ENCODE data around the gene NDUFS7. TPM values are rescaled to one million over a fixed set of nuclear protein-coding genes. Genes with fewer than 3 reads are reported as not detected.

The NDUFS7 gene
- total and polyA plus RNA-seq, 3 donors from 2014 or later = 170 to 176 (median 172) TPM

DNA sequence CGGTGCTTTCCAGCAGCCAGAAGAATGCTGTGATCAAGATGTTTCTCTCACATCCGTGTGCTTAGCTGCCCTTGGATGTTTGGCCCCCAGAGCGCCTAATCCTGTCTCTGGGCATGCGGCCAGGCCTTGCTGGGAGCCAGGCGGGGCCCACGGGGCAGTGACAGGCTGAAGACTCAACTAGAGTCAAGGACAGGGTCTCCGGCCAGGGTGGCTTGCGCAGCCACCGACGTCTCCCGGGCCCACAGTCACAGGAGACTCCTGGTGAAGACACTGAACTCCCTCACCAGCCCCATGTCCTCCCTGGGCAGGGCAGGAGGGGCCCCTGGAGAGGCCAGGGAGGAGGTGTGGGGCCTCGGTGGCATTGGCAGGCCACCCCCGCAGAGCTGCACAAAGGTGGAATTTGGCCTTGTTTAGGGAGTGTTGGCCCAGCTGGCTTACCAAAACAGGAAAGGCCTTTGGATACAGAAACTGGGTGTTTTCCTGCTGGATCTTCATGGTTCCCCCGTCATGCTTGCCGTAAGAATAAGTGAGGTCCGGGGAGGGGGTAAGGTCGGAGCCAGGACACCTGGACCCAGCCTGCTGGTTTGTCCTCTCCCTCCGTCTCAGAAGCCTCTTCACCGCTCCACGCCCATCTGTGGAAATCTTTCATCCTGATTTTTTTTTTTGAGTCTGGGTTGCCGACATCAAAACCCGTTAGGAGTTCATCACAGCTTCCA lies 10.0 kb upstream of the NDUFS7 start:
- no peaks in the 10 kb centered on the region for H3K36me3 ChIP-seq (ENCODE audit: low read depth, missing control alignments)
- no peak for TF ChIP-seq POLR2A (IDR thresholded peaks at IDR 0.05)
- TF ChIP-seq, protein P1, sequence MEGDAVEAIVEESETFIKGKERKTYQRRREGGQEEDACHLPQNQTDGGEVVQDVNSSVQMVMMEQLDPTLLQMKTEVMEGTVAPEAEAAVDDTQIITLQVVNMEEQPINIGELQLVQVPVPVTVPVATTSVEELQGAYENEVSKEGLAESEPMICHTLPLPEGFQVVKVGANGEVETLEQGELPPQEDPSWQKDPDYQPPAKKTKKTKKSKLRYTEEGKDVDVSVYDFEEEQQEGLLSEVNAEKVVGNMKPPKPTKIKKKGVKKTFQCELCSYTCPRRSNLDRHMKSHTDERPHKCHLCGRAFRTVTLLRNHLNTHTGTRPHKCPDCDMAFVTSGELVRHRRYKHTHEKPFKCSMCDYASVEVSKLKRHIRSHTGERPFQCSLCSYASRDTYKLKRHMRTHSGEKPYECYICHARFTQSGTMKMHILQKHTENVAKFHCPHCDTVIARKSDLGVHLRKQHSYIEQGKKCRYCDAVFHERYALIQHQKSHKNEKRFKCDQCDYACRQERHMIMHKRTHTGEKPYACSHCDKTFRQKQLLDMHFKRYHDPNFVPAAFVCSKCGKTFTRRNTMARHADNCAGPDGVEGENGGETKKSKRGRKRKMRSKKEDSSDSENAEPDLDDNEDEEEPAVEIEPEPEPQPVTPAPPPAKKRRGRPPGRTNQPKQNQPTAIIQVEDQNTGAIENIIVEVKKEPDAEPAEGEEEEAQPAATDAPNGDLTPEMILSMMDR (IDR thresholded peaks at IDR 0.05) = no peak

DNA sequence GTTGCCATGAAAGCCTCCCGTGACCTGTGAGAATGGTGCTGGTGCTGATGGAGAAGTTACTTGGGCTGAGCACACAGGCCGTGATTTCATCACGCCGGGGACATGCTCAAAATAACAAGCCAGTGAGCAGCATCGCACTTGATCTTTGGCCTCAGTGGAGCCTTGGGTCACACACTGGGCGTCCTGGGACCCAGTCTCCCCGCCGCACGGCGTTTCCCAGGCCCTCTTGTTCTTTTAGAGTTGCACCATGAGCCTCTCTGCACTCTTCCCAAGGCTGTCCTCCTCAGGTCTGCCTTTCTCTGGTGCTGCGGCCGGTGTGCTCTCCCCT lies 9.5 kb upstream of the NDUFS7 start:
- intact Hi-C loops (cut with DNase I; ENCODE audit: low total_unique reads) = no loop called here
- no peak overlapping the region for H3K4me3 ChIP-seq
- no peaks in the 10 kb centered on the region for H3K9me3 ChIP-seq
- peaks cover 27% of the 10 kb centered on the region for H3K4me1 ChIP-seq
- WGBS, 2 donors = 19 to 74% methylated on average over 10 to 12 of the region's 12 CpGs
- DNase-seq = peak; percentile 62
- no peak for TF ChIP-seq POLR2A (IDR thresholded peaks at IDR 0.05)
- TF ChIP-seq, protein P1 (IDR thresholded peaks at IDR 0.05) = no peak
- no peaks in the 10 kb centered on the region for H3K36me3 ChIP-seq (ENCODE audit: low read depth, missing control alignments)
- H3K27ac ChIP-seq = peak overlapping the region; percentile 73 to 78
- no peaks in the 10 kb centered on the region for H3K27me3 ChIP-seq

More for the DNA sequence above, 10.0 kb upstream of the NDUFS7 start:
- intact Hi-C loops (cut with DNase I; ENCODE audit: low total_unique reads) = no loop called here
- peak overlapping the region; percentile 73 to 78 for H3K27ac ChIP-seq
- WGBS, 2 donors = 26 to 31% methylated on average over 21 to 22 of the region's 22 CpGs
- peak; percentile 95 for DNase-seq
- H3K4me3 ChIP-seq = no peak overlapping the region
- no peaks in the 10 kb centered on the region for H3K27me3 ChIP-seq
- no peaks in the 10 kb centered on the region for H3K9me3 ChIP-seq
- H3K4me1 ChIP-seq = peaks cover 27% of the 10 kb centered on the region

DNA sequence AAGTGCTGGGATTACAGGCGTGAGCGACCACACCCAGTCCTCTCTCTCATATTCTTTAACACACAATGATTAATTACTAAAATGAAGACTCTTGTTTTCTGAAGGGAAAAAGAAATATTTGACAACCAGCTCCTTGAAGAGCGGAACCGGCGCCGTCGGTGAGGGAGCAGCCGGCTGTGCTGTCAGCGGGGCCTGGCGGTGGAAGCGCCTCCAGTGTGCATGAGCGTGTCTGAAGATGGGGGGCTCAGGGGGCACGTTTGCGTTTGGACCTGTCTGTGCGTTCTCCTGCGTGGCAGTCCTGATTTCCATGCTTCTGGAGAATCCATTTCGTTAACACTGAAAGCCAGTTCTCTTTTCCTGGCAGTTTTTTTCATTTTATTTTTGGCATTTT lies 7.3 kb upstream of the NDUFS7 start:
- H3K27me3 ChIP-seq = no peaks in the 10 kb centered on the region
- H3K27ac ChIP-seq = no peak overlapping the region
- peaks cover 29% of the 10 kb centered on the region for H3K4me1 ChIP-seq
- DNase-seq = no peak
- no peaks in the 10 kb centered on the region for H3K36me3 ChIP-seq (ENCODE audit: low read depth, missing control alignments)
- no peak overlapping the region for H3K4me3 ChIP-seq
- WGBS, 2 donors = 52 to 81% methylated on average over 17 of the region's 17 CpGs
- intact Hi-C loops (cut with DNase I; ENCODE audit: low total_unique reads) = no loop called here
- TF ChIP-seq POLR2A (IDR thresholded peaks at IDR 0.05) = no peak
- H3K9me3 ChIP-seq = no peaks in the 10 kb centered on the region

DNA sequence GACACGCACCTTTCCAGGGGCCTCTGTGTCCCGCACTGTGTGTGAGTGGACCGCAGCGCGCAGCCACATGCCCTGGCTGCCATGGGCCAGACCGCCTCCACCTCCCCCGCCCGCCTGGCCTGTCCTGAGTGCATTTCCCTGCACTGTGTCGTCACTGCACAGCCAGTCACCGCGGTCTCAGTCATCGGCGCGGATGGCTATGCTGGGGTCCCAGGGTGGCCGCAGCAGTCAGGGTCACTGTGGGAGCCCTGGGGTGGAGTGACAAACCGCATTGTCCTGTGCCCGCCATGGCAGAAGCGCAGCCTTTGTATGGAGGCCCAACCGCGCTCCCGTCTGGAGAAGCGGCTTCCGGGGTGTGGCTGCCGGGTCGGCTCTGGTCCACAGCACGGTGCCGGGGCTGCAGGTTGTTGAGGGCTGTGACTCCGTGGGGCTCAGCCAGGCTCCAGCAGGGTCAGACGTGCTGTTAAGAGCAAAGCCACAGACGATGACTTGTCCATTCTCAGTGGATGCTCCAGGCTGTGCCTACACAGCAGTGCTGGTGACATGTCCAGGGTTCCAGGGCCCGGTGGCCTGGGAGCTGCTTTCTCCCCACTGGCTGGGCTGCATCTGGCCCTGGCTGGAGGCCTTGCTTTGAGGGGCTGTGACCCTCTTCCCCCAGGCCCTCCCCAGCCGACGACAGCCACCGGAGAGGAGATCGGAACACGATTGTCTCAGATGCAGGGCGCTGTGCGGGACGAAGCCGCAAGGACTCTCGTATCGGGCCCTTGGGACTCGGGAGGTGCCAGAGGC lies 6.3 kb upstream of the NDUFS7 start:
- peak overlapping the region in 1 of 2 donors; percentile 10 for H3K27ac ChIP-seq
- peaks cover 32% of the 10 kb centered on the region for H3K4me1 ChIP-seq
- TF ChIP-seq POLR2A (IDR thresholded peaks at IDR 0.05) = no peak
- TF ChIP-seq, protein P1 (IDR thresholded peaks at IDR 0.05) = no peak
- no peak for DNase-seq
- no peaks in the 10 kb centered on the region for H3K36me3 ChIP-seq (ENCODE audit: low read depth, missing control alignments)
- H3K4me3 ChIP-seq = peak overlapping the region; percentile 2 to 12
- no peaks in the 10 kb centered on the region for H3K9me3 ChIP-seq
- 65 to 75% methylated on average over 14 to 35 of the region's 43 CpGs for WGBS, 2 donors
- intact Hi-C loops (cut with DNase I; ENCODE audit: low total_unique reads) = no loop called here
- H3K27me3 ChIP-seq = no peaks in the 10 kb centered on the region

DNA sequence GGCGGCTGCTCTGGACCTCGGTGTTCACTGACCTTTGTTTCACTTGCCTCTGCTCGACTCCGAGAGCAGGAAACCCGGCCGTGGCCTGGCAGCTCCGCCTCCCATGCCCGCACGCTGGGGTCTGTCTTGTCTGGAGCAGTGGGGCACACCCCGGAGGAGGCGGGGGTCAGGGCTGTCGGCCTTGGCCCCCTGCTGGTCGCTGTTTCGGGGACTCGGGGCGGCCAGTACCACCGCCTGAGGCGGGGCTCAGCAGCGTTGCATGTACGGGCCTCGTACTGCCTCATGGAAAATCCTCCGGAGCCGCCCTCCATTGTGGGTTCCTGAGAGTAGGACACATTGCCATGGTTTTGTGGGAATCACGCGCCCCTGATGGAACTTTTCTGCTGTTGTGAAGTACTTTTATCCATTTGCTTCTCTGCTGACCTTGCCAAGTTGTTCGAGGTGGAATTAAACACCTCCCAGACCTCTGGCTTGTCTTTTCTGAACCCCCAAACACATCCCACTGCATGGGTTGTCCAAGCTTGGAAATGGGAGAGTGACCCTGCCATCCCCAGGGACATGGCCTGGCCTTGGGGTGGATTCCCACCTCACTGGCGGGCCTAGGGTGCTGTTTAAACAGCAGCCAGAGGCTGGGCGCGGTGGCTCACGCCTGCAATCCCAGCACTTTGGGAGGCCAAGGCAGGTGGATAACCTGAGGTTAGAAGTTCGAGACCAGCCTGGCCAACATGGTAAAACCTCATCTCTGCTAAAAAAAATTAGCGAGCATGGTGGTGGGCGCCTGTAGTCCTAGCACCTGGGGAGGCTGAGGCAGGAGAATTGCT lies 5.5 kb upstream of the NDUFS7 start:
- no peaks in the 10 kb centered on the region for H3K27me3 ChIP-seq
- H3K4me1 ChIP-seq = peaks cover 24% of the 10 kb centered on the region
- H3K36me3 ChIP-seq (ENCODE audit: low read depth, missing control alignments) = no peaks in the 10 kb centered on the region
- intact Hi-C loops (cut with DNase I; ENCODE audit: low total_unique reads) = no loop called here
- H3K9me3 ChIP-seq = no peaks in the 10 kb centered on the region
- 70 to 82% methylated on average over 22 to 31 of the region's 33 CpGs for WGBS, 2 donors
- peak overlapping the region in 1 of 2 donors; percentile 10 for H3K27ac ChIP-seq
- DNase-seq = no peak
- H3K4me3 ChIP-seq = peak overlapping the region in 1 of 2 donors; percentile 2
- TF ChIP-seq, protein P1 (IDR thresholded peaks at IDR 0.05) = no peak
- TF ChIP-seq POLR2A (IDR thresholded peaks at IDR 0.05) = no peak
